OCI-LY7 (cell line): ENCODE data around the gene LONRF3. TPM values are rescaled to one million over a fixed set of nuclear protein-coding genes. Genes with fewer than 3 reads are reported as not detected.

ENCODE experiments used
- BruUV-seq: library from RNA; stranded (reverse); fragments of 400-500 nt; replicated peaks from 2 replicates; lab custom pipeline; 2021; lab: Mats Ljungman, UMichigan
- CTCF ChIA-PET: fragments of 300-600 bp; sonication (Branson Sonifier 250); formaldehyde crosslinking; loops from one replicate; lab custom pipeline; 2022; ENCODE audit warnings: antibody characterized with exemption; ENCODE audit not compliant: unreplicated experiment; lab: Charles Lee
- POLR2A ChIA-PET: fragments of 300-600 bp; sonication (Branson Sonifier 250); formaldehyde crosslinking; loops from one replicate; lab custom pipeline; 2022; ENCODE audit warnings: antibody characterized with exemption; lab: Charles Lee
- DNase-seq: peaks from one replicate; pipeline ENCODE4 v3.0.0-alpha.2; 2015; ENCODE audit warnings: low spot score
- H2AFZ ChIP-seq: fragments of 200-600 bp; sonication (generic), shearing (Covaris generic); 2 replicates; pipeline ENCODE4 v1.6.1; 2014; ENCODE audit warnings: mild to moderate bottlenecking, antibody characterized with exemption, low read length, moderate library complexity
- H3K27ac ChIP-seq: fragments of 200-600 bp; sonication (generic); 2 replicates; pipeline ENCODE4 v1.5.1; 2014; ENCODE audit warnings: mixed run types, low read depth, mild to moderate bottlenecking, moderate library complexity, low read length, inconsistent platforms; ENCODE audit not compliant: poor library complexity, severe bottlenecking
- H3K36me3 ChIP-seq: fragments of 200-600 bp; sonication (generic); 2 replicates; pipeline ENCODE4 v1.6.1; 2014; ENCODE audit warnings: mild to moderate bottlenecking, antibody characterized with exemption, low read length, moderate library complexity, mixed read lengths; ENCODE audit not compliant: insufficient read depth
- H3K4me1 ChIP-seq: fragments of 200-600 bp; sonication (generic); 2 replicates; pipeline ENCODE4 v1.5.1; 2014; ENCODE audit warnings: mild to moderate bottlenecking, low read length; ENCODE audit not compliant: insufficient read depth, poor library complexity, severe bottlenecking
- H3K4me2 ChIP-seq: fragments of 200-600 bp; sonication (generic); 2 replicates; pipeline ENCODE4 v1.6.1; 2014; ENCODE audit warnings: mild to moderate bottlenecking, low read length
- H3K4me3 ChIP-seq: fragments of 200-600 bp; sonication (generic); 2 replicates; pipeline ENCODE4 v1.5.1; 2014; ENCODE audit warnings: mild to moderate bottlenecking, low read depth, low read length; ENCODE audit not compliant: poor library complexity, severe bottlenecking
- H3K79me2 ChIP-seq: fragments of 200-600 bp; sonication (generic); 2 replicates; pipeline ENCODE4 v1.6.1; 2016; ENCODE audit warnings: low read depth, mild to moderate bottlenecking, low read length, moderate library complexity, mixed read lengths; ENCODE audit not compliant: insufficient read depth
- H3K9me2 ChIP-seq: fragments of 200-600 bp; sonication (generic); 2 replicates; pipeline ENCODE4 v1.6.1; 2016; ENCODE audit warnings: mild to moderate bottlenecking, low read length, mixed read lengths; ENCODE audit not compliant: insufficient read depth
- H3K9me3 ChIP-seq: fragments of 200-600 bp; sonication (generic); 2 replicates; pipeline ENCODE4 v1.6.1; 2014; ENCODE audit warnings: mild to moderate bottlenecking, mixed run types, low read length, mixed read lengths
- H4K20me1 ChIP-seq: fragments of 200-600 bp; sonication (generic); 2 replicates; pipeline ENCODE4 v1.6.1; 2014; ENCODE audit warnings: mild to moderate bottlenecking, antibody characterized with exemption, low read length, moderate library complexity, mixed read lengths; ENCODE audit not compliant: insufficient read depth
- EZH2phosphoT487 ChIP-seq: fragments of 200-600 bp; sonication (generic); IDR thresholded peaks from 2 replicates; pipeline ENCODE4 v1.6.1; 2018; ENCODE audit warnings: low read depth, borderline replicate concordance, mild to moderate bottlenecking, mixed run types, antibody characterized with exemption, low read length, moderate library complexity, mixed read lengths
- intact Hi-C: fragments of 100-400 bp; cut with micrococcal nuclease; formaldehyde crosslinking; loops from one replicate; pipeline ENCODE4 v1.10.0; 2022; ENCODE audit not compliant: unreplicated experiment
- total RNA-seq, 2 experiments: library from RNA; depleted of rRNA in 1 of 2; stranded (reverse); fragments of >200 nt in 1 of 2; shearing (Covaris generic) in 1 of 2; gene quantifications; 2 replicates each; pipeline ENCODE4 v1.2.3, GENCODE V29; 2014 to 2022
- TF ChIP-seq, protein P1 (sequence below): fragments of 200-600 bp; sonication (generic); conservative IDR thresholded peaks from 2 replicates; pipeline ENCODE4 v1.5.1; 2014; ENCODE audit warnings: mild to moderate bottlenecking, antibody characterized with exemption, low read length, moderate library complexity, mixed read lengths

LONRF3 gene
- total RNA-seq, 2 experiments from 2014 or later, result not detected

DNA sequence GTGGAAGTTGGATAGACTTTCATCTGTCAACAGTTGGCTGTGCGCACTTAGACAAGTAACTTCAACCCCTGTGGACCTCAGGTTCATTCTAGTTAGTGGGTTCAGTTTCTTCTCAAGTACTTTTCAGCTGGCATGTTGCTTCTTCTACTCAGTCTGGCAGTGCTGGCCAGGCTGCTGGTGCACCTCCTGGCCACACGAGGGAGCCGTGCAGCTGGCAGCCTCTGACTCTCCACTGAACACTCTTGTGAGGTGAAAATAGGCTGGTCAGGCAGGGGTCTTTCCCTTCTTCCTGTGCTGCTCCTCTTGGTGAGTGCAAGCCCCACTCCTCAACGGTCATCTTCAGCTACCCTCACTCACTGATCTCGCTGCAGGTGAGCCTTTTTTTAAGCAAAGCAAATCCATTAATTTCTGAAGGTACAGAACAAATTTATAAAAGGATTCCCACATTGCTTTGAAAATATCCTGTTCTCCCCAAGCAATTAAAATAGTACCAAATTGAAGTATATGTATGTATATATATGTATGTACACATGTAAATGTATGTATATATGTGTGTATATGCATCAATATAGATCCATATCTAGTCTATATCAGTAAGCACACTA is 30.6 kb downstream of the LONRF3 start:
- H3K27ac ChIP-seq, result no peak overlapping the region
- peak; percentile 42 for DNase-seq
- POLR2A ChIA-PET, result no interaction called here

GRCh38 chrX:119007189-119007770 is 32.9 kb downstream of the LONRF3 start:
- H4K20me1 ChIP-seq, result no peaks in the 10 kb centered on the region
- no peaks in the 10 kb centered on the region for H3K79me2 ChIP-seq
- intact Hi-C loops, result loop anchor here (5.0 kb wide), 2 partner anchors 60 to 160 kb away; no protein-coding TSS in a partner anchor
- ChIA-PET CTCF (no interaction called here), POLR2A (interaction anchor here (0.5 kb wide), 1 partner anchor 426 kb away, joined by 3 read pairs; no protein-coding TSS in a partner anchor)
- no TSS peak for BruUV-seq
- TF ChIP-seq EZH2phosphoT487, result no peak
- TF ChIP-seq, protein P1, sequence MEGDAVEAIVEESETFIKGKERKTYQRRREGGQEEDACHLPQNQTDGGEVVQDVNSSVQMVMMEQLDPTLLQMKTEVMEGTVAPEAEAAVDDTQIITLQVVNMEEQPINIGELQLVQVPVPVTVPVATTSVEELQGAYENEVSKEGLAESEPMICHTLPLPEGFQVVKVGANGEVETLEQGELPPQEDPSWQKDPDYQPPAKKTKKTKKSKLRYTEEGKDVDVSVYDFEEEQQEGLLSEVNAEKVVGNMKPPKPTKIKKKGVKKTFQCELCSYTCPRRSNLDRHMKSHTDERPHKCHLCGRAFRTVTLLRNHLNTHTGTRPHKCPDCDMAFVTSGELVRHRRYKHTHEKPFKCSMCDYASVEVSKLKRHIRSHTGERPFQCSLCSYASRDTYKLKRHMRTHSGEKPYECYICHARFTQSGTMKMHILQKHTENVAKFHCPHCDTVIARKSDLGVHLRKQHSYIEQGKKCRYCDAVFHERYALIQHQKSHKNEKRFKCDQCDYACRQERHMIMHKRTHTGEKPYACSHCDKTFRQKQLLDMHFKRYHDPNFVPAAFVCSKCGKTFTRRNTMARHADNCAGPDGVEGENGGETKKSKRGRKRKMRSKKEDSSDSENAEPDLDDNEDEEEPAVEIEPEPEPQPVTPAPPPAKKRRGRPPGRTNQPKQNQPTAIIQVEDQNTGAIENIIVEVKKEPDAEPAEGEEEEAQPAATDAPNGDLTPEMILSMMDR, result no peak
- no peaks in the 10 kb centered on the region for H3K9me2 ChIP-seq
- H2AFZ ChIP-seq, result no peak overlapping the region
- no peaks in the 10 kb centered on the region for H3K4me1 ChIP-seq
- H3K27ac ChIP-seq, result no peak overlapping the region
- no peaks in the 10 kb centered on the region for H3K36me3 ChIP-seq
- no peak overlapping the region for H3K4me3 ChIP-seq
- H3K4me2 ChIP-seq, result no peak overlapping the region
- DNase-seq, result no peak
- H3K9me3 ChIP-seq, result no peaks in the 10 kb centered on the region

More for the DNA sequence above, 30.6 kb downstream of the LONRF3 start:
- BruUV-seq, result no TSS peak
- CTCF ChIA-PET, result no interaction called here
- no peaks in the 10 kb centered on the region for H3K9me2 ChIP-seq
- no peaks in the 10 kb centered on the region for H3K9me3 ChIP-seq
- no peak overlapping the region for H2AFZ ChIP-seq
- no peaks in the 10 kb centered on the region for H3K79me2 ChIP-seq
- no peaks in the 10 kb centered on the region for H4K20me1 ChIP-seq
- TF ChIP-seq, protein P1, result peak; percentile 78
- TF ChIP-seq EZH2phosphoT487, result no peak
- H3K4me1 ChIP-seq, result no peaks in the 10 kb centered on the region
- H3K36me3 ChIP-seq, result no peaks in the 10 kb centered on the region
- H3K4me2 ChIP-seq, result no peak overlapping the region
- no peak overlapping the region for H3K4me3 ChIP-seq
- intact Hi-C loops, result loop anchor here (5.0 kb wide), 2 partner anchors 62 to 158 kb away; no protein-coding TSS in a partner anchor
